Measurements from ENCODE around the gene PLEKHS1.

DNA sequence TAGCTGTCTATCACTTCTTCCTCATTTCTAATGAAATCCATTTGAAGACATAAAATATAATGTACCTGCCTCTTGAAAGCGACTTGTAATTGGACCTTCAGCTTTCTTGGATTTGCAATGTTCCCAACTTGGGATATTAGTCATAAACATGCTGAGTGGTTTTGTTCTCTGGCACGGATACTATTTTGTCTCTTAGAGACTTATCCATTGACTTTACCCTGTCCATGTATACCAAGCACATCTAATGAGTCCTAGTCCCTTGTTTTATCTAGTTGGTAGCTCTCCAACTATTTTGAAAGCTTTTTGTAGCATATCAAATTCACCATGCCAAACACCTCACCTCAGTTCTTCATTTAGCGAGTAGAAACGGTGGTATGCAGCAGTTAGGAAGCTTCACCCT lies 18.9 kb downstream of the PLEKHS1 start:
- no peak for TF ChIP-seq ARNT (IDR thresholded peaks at IDR 0.05)
- TF ChIP-seq NFRKB (IDR thresholded peaks at IDR 0.05): no peak
- no peak for TF ChIP-seq BHLHE40 (IDR thresholded peaks at IDR 0.05; ENCODE audit: borderline replicate concordance)
- no peak for TF ChIP-seq SP1 (IDR thresholded peaks at IDR 0.05)
- no peak for TF ChIP-seq HDGF (IDR thresholded peaks at IDR 0.05; ENCODE audit: borderline replicate concordance)
- no peak for TF ChIP-seq FOXM1 (IDR thresholded peaks at IDR 0.05; ENCODE audit: borderline replicate concordance)
- TF ChIP-seq FOXA1 (IDR thresholded peaks at IDR 0.05): no peak
- no peak for TF ChIP-seq SUZ12 (IDR thresholded peaks at IDR 0.05)
- TF ChIP-seq ELF4 (IDR thresholded peaks at IDR 0.05): no peak
- no peak for TF ChIP-seq LEF1 (IDR thresholded peaks at IDR 0.05; ENCODE audit: borderline replicate concordance)
- no peak for TF ChIP-seq ZNF384 (IDR thresholded peaks at IDR 0.05)
- no peak for TF ChIP-seq TARDBP (IDR thresholded peaks at IDR 0.05)
- TF ChIP-seq PKNOX1 (IDR thresholded peaks at IDR 0.05): no peak

Measured in HEK293T (cell line).